GM19035 (cell line): ENCODE data around the gene TFB1M.
"Not testable (repeated sequence)": the region's sequence is repeated elsewhere in the genome, so short reads cannot be mapped to it uniquely, and the experiment has no call there.

Source experiments
- ATAC-seq: cut with Tn5 transposase; IDR thresholded peaks from one replicate; pipeline ENCODE4 v1.9.1; 2021; ENCODE audit not compliant: unreplicated experiment

Gene TFB1M

DNA sequence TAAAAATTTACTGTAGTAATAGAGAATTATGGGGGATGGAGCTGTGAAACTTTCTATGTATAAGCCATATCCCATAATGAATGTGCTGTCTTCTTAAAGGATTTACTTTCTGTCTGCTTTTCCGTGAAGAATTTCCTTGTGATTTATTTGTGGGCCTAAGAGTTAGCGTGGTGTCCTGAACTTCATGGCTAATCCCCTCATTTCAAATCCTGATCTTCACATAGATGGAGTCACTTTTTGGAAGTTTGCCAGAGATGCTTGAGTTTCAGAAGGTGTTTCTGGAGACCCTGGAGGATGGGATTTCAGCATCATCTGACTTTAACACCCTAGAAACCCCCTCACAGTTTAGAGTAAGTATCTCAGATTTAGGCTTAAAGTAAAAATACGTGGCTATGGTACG, 69.8 kb downstream of the TFB1M start:
- no peak for ATAC-seq

DNA sequence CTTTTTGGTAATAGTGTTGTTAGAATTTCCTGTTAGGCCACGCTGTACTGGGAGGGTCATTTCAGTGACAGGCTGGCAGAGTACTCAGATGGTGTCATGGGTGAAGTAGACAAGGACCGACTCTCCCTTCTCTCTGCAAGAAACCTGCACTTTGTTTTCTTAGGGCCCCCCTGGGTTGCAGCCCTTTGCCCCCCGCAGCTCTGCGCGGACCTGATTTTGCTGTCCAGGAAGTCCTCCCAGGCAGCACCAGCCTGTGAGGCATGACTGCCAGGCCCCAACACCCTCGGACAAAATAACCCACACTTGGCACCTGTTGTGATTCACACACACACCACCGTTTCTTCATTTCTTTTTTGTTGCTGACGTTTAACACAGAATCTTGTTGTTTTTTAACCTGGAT, 72.3 kb downstream of the TFB1M start:
- ATAC-seq, result no peak

DNA sequence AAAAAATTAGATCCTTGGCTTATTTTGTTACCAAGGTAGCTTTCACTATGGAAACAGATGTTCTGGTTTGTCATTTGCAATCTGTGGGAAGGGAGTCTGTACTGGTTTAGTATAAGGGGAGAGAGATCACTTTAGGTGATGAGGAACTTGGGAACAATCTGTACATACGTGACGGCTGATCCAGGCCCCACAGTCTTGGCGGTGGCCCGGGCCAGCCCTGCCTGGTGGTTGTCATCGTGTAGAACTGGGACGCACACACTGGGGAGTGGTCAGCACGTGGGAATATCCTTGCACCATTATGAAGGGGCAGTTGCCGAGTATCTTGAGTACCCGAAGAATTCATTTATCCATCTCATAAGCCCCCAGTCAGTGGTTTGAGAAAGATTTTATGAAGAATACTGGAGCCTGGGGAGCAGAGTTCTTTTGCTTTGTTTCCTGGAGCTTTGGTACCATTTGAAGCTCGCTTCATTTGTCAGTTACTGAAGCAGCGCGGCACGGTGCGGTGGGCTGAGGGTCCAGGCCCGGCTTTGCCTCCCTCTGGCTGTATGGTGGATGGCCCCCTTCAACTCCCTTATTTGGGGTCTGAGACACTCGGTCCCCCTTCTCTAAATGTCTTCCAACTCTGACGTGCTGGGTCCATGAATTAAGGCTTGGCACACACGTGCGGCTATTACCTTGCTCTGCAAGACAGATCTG, 73.2 kb downstream of the TFB1M start:
- no peak for ATAC-seq

DNA sequence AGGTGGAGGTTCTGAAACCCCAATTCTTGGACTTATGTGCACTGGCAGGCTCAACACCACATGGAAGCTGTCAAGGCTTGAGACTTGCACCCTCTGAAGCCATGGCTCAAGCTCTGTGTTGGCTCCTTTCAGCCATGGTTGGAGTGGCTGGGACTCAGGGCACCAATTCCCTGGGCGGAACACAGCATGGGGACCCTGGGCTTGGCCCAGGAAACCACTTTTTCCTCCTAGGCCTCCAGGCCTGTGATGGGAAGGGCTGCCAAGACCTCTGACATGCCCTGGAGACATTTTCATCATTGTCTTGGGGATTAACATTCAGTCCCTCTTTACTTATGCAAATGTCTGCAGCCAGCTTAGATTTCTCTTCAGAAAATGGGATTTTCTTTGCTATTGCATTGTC, 76.7 kb downstream of the TFB1M start:
- ATAC-seq, result no peak

DNA sequence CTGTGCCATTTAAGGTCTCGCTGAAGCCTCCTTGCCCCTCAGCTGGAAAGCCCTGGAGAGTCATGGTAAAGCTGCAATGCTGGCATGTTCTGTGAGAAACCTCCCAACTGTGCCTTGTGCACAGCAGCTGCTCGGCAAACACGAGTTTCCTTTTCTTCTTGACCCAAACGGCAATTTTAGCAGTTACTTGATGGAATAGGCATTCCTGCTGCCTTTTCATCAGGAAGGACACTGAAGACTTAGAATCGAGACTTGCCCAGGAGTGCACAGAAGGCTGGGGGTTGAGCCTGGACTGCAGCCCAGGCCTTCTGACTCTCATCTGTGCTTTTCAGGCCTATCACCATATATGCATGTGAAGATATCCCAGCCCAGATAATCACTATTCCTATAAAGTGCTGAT, 79.2 kb downstream of the TFB1M start:
- ATAC-seq, result no peak

DNA sequence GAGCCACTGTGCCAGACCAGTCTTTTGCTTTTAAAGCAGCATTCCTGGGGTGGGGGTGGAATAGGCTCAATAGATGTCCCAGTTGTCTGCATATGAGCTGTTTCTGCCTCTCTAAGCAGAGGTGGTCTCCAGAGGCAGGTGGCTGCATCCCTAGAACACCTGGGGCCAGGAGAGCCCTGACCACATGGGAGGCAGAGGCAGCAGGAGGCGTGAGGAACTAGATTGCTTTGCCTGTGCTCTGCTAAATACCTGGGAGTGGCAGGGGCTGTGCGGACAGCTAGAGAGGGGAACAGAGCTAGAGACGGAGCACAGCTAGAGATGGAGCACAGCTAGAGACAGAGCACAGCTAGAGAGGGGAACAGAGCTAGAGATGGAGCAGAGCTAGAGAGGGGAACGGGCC, 79.6 kb downstream of the TFB1M start:
- no peak for ATAC-seq

DNA sequence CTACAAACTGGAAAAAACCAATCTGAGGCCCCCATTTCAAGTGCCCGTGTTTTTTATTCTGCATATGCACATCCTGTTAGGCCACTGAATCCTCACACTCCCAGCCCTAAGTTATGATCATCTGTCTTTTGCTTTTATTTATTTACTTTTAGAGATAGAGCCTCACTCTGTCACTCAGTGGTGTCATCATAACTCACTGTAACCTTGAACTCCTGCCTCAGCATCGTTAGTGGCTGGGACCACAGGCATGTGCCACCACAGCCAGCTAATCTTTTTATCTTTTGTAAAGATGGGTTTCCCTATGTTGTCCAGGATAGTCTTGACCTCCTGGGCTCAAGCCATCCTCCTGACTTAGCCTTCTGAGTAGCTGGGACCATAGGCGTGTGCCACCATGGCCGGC, 80.1 kb downstream of the TFB1M start:
- no peak for ATAC-seq

DNA sequence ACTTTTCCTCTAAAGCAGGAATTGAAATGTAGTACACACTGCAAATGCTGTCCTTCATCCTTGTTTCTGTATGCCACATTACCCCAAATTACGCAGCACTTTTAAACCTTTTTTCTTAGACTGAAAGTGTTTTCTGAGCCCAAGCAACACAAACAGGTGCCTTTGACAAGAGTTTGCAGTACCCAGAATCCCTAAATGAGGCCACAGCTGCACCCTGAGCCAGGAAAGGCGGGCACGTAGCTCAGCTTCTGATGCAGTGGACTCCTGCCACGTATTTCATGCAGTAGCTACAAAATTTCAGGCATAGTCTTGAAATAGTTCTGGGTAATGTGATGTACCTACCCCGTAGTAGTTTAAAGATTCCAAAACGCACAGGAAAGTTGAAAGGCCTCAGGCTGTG, 81.4 kb downstream of the TFB1M start:
- ATAC-seq, result no peak

DNA sequence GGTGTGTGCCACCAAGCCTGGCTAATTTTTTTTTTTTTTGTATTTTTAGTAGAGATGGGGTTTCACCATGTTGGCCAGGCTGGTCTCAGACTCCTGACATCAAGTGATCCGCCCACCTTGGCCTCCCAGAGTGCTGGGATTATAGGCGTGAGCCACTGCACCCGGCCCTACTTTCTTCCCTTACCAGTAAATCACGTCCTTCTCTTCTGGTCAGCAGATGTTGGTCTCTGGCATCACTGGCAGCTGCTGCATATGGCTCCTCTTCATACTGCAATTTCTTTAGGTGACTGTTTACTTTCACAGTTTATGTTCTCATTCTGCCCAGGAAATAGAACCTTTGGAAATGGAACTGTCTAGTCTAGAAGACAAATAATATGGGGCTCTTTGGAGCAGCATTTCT, 83.3 kb downstream of the TFB1M start:
- ATAC-seq, result not testable (repeated sequence)

DNA sequence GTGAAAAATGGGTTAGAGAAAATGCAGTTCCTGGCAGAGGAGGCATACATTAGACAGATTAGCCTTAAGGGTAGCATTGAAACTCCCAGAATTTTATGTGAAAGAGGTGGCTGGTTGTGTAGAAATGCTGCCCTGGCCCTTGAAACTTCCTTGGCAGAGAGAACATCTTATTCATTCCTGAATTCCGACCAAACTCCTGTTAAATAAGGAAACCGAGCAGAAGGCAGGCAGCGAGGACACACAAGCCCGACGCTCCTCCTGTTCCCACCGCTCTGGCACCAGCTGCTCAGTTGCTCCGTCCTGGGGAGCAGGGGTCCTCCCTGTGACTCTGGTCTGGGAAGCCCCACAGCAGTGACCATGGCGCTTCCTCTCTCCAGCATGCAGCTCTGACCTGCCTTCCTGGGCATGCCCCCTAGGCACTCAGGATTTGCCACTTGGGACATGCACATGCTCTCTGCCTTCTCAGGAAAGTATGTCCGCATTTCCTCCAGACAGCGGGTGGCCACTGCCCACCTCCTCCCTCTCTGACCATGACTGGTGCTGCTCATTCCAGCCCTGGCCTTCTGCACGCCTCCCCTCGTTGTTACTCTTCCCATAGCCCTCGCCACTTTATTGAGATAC, 85.6 kb downstream of the TFB1M start:
- ATAC-seq, result no peak

DNA sequence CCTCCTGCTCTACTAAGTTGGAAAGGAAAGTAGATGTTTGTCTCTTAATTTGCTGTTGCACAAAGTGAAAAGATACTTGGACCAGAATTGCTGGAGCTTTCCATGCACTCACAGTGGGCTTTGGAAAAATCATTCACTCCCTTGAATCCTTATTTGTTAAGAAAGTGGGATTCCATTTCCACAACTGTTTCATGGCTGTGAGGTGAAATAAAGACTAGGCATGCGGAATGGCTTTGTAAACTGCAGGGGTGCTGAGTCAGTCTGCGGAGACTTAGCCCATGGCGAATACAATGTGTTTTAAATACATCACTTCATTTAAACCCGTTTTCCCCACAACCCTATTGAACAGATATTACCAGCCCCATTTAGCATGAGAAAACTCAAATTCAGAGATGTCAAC, 87.2 kb downstream of the TFB1M start:
- ATAC-seq, result no peak

DNA sequence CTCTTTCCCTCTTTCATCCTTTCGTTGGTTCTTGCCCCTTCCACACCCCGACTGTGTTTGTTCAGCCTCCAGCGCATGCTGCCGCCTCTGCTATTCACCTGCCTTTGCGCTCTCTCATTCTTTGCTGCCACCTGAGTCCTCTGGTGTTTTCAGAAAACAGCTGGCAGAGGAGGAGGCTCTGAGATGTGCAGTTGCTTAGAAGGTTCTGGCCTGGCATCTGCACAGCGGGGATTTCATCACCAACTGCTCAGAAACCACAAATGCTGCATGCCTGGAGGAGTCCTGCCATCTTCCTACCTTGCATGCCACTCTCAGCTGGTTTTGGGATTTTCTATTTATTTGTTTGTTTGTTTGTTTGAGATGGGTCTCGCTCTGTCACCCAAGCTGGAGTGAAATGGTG, 89.7 kb downstream of the TFB1M start:
- ATAC-seq, result no peak

DNA sequence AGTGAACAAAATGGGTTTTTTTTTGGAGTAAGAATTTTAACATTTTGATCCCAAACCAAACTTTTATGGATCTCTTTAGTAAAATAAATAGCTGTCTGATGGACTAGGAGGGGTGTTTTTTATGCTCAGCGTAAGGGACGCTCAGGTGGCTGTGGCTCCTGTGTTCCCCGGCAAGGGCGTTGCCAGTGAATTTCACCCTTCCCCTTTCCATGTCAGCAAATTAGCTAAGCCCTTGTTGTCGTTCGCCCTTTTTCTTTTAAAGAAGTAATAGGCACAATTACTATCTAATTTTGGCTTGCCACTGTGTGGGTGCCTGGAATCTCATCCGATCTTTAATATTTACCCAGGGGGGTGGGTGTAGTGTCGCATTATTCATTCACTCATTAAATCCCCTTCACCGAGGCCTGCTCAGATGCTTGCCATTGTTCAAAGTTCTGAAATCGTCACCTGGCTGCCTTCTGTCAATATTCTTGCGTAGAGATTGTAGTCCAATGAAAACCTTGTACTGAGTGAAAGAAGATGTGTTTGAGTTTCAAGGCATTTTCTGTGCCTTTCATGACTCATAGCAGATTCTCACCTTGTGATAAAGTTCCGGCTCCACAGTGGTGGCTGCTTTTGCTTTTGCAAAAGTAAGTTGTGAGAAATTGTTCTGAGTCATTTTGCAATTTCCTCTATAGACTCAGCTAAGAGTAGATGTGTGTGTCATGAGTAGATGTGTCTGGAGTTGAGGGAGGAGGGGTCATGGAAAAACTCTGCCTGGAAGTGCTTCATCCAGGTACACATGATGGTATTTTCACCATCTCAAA, 90.4 kb downstream of the TFB1M start:
- peak; percentile 96 for ATAC-seq

DNA sequence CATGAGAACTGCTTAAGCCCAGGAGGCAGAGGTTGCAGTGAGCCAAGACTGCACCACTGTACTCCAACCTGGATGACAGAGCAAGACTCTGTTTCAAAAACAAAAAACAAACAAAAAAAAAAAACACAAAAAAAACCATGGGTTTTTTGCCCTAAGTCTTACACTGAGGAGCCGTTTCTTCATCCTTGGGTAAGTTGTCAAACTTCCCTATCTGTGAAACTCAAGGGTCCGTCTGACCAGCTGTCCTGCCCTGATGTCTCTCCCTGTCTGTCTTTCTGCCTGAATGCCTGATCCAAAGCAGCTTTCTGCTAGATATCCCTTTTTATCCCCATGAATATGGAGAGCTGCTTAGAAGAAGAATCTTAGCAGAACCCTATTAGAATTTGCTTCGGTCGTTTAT, 91.8 kb downstream of the TFB1M start:
- ATAC-seq, result no peak

DNA sequence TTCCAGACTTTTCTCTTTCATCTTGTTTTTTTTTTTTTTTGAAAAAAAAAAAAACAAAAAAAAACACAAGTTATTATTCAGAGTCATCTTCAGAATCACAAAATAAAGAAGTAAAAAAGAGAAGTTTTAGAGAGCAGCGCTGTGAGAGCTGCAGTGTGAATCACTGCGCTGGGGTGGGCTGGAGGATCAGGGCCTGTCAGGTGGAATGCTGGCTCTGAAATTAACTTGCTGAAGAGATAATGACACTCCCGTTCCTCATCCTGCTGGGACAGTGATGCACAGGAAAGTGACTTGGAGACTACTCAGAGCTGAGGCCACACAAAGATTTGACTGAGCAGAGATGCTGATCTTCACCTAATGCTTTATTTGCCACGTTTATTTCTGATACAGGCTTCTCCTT, 93.2 kb downstream of the TFB1M start:
- no peak for ATAC-seq

DNA sequence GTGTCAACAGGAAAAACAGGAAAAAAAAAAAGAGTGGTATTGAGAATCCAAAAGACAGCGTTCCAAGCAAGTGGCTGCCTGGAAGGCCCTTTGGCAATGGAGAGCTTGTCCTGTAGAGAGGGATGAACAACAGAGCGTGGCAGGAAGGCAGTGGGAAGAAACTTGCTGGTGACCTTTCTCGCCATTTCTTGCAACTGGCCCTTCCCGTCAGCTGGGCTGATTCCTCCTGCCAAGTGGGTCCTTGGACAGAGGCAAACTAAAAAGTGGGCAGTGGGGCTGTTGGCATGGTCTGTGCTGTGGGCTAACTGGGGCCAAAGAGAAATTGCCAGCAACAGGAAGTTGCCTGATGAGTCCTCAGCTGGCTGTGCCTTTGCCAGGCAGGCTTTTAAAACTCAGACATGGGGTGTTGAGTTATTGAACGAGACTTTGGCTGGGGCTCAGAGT, 94.4 kb downstream of the TFB1M start:
- ATAC-seq, result no peak

DNA sequence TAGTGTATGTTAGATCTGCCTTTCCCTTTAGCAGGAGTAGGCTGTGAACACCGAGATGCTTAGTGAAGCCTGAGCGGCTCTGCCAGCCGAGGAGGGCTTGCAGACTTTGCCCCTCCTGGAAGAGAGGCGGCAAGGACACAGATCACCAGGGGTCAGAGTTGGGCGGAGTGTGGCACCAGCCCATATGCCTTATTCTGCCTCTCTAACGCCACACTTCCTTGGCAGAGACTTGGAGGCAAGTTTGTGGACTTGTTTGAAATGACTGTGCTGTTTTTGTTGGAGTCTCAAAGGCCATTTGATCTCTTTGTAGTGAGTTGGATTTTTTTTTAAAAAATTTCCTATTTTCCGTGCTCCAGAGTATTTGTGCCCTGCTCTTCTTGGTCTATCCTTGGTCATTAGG, 95.0 kb downstream of the TFB1M start:
- no peak for ATAC-seq

DNA sequence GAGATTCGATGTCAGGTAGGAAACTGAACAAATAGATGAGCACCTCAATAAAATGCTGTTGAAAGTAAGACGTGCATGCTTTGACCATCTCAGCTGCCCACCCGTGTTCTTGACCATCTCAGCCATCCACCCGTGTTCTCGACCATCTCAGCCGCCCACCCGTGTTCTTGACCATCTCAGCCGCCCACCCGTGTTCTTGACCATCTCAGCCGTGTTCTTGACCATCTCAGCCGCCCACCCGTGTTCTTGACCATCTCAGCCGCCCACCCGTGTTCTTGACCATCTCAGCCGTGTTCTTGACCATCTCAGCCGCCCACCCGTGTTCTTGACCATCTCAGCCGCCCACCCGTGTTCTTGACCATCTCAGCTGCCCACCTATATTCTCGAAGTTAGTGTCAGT, 95.6 kb downstream of the TFB1M start:
- ATAC-seq, result not testable (repeated sequence)

DNA sequence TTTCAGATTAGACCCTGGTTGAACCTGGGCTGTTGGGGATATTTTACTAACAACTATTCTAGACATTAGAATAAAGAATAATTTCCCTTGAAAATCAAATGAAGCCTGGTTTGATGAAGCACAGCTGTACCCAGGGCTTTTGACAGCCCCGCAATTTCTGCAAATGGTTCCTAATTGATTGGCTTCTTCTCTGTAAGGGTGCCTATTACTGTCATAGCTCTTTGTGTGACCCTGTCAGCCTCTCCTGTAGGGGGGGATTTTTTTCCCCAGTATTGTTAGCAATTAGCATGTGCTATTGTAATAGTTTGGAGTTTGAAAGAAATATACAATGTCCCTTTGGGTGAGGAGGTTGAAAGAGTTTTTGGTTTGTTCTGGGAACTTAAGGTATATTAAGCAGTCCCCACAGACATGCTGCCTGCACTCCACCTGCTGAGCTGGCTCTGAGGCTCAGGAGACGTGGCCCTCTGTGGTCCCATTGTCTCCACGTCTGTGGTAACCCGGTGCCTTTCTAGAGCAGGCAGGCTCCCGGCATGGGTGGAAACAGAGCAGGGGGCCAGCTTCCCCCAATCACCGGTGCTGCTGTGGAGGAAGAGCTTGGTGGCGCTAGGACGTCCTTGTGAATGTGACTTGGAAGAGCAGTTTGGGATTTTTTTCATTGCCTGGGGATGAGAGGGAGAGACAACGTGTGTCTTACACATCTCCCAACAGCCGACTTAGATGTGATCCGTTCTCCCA, 97.8 kb downstream of the TFB1M start:
- ATAC-seq, result no peak

DNA sequence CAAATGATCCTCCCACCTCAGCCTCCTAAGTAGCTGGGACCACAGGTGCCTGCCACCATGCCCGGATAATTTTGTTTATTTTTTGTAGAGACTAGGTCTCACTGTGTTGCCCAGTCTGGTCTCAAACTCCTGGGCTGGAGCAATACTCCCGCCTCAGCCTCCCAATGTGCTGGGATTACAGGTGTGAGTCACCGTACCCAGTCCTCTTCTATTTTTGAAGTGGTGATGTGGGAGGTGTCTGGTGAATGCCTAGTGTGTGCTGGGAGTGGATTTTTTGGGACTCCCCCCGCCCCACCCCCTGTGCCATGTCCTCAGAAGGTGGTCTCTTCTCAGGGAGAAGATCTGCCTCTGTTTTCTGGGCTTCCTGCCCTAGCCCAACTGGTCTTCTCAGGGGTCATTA, 98.4 kb downstream of the TFB1M start:
- ATAC-seq, result no peak

DNA sequence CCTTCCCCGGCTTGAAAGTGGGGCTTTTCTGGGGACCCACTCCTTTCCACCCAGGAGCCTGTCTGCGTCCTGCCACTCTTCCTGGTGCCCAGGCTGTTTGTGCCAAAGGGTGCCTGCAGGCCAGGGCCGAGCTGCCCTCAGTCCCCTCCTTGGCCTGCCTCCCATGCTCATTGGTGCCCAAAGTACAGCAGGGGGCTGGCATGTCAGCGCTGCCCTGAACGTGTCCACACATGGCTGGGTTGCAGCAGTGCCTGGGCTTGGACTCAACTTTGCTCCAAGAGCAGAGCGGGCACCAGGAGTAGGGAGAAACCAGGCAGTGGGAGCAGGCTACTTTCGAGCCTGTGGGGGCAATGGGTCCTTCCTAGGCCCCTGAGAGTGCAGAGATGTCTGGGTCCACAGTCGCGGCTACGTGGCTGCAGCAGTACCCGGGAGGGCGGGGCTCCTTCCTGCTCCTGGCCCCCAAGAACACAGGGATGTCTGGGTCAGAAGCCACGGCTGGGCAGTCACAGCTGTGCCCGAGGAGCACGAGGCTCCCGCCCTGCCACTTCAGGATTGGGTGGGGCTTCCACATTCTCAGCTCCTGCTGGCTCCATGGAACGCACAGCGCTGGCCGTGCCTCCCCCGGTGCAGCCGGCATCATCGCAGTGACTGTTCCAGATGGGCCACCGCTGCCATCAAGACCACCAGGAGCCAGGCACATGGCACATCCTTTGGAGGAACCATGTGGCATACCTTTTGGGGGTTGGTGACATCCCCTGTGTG, 100.5 kb downstream of the TFB1M start:
- no peak for ATAC-seq
